K562 (cell line): ENCODE measurements around the gene C4orf46. TPM values are rescaled to one million over a fixed set of nuclear protein-coding genes. Genes with fewer than 3 reads are reported as not detected.
"Not testable (repeated sequence)": the region's sequence is repeated elsewhere in the genome, so short reads cannot be mapped to it uniquely, and the experiment has no call there.

Experiments
- ATAC-seq: fragments of 200-7000 bp; cut with Tn5 transposase; 3 replicates; pipeline ENCODE4 v1.9.1; 2020; ENCODE audit warnings: moderate library complexity
- BruUV-seq: library from RNA; stranded (reverse); fragments of 400-500 nt; replicated peaks from 2 replicates; lab custom pipeline; 2021; lab: Mats Ljungman, UMichigan
- CTCF ChIA-PET: fragments of 300-600 bp; formaldehyde crosslinking; extraction: SDS; loops from one replicate; lab custom pipeline; 2021; ENCODE audit warnings: low intra/inter-chr PET ratio; lab: Yijun Ruan, JAX
- POLR2A ChIA-PET: fragments of 300-600, 350-650 bp; sonication (Branson Sonifier 250); formaldehyde crosslinking; extraction: SDS; loops from one replicate; lab custom pipeline; 2021; ENCODE audit warnings: antibody characterized with exemption, inconsistent platforms; lab: Yijun Ruan, JAX
- DNase-seq, 4 experiments: peaks; one replicate each; pipeline versions ENCODE4 v3.0.0 to v3.0.0-alpha.2; 2011 to 2018; ENCODE audit warnings: low spot score in 3 of 4, mixed read lengths in 3 of 4; ENCODE audit errors: extremely low read depth in 1 of 4
- FAIRE-seq: peaks from 2 replicates; lab custom pipeline; 2011; peaks lifted over from hg19 to GRCh38; lab: Jason Lieb, UNC
- H2AFZ ChIP-seq: 2 replicates; pipeline ENCODE4 v1.6.0; 2011; ENCODE audit warnings: low read depth, low read length, control low read depth, inconsistent platforms
- H3K27ac ChIP-seq: fragments of 200-600 bp; 3 replicates; pipeline ENCODE4 v1.8.0; 2011; ENCODE audit warnings: low read depth, mild to moderate bottlenecking, control low read depth, inconsistent platforms, low read length, moderate library complexity, mixed read lengths; ENCODE audit errors: extremely low read depth
- H3K27me3 ChIP-seq, 2 experiments: fragments of 300-600 bp in 1 of 2; 2 replicates in 1 of 2; 3 replicates in 1 of 2; pipeline versions ENCODE4 v1.6.0 to v1.8.0; 2011; ENCODE audit warnings: inconsistent platforms in 2 of 2, low read length in 2 of 2, mild to moderate bottlenecking in 1 of 2, mixed read lengths in 1 of 2, moderate library complexity in 1 of 2; ENCODE audit not compliant: control insufficient read depth in 2 of 2, insufficient read depth in 2 of 2
- H3K36me3 ChIP-seq: fragments of 300-600 bp; 3 replicates; pipeline ENCODE4 v1.8.0; 2011; ENCODE audit warnings: mild to moderate bottlenecking, low read length, inconsistent platforms; ENCODE audit not compliant: control insufficient read depth, insufficient read depth
- H3K4me1 ChIP-seq, 2 experiments: fragments of 200-600 bp in 1 of 2; replicated peaks in 1 of 2; 2 replicates in 1 of 2; 3 replicates in 1 of 2; pipeline versions ENCODE4 v1.5.1 to v1.8.0; 2011; ENCODE audit warnings: inconsistent platforms in 2 of 2, low read length in 2 of 2, mild to moderate bottlenecking in 1 of 2, mixed read lengths in 1 of 2, moderate library complexity in 1 of 2; ENCODE audit not compliant: control insufficient read depth in 2 of 2, insufficient read depth in 2 of 2
- H3K4me2 ChIP-seq: 2 replicates; pipeline ENCODE4 v1.6.1; 2011; ENCODE audit warnings: low read length, control low read depth, inconsistent platforms, mixed read lengths; ENCODE audit not compliant: insufficient read depth
- H3K4me3 ChIP-seq: fragments of 200-600 bp; sonication (generic), shearing (Covaris generic); 2 replicates; pipeline ENCODE4 v1.5.1; 2016; ENCODE audit warnings: control low read depth, inconsistent platforms
- H3K79me2 ChIP-seq: fragments of 200-600 bp; 3 replicates; pipeline ENCODE4 v1.8.0; 2011; ENCODE audit warnings: low read length, inconsistent platforms; ENCODE audit not compliant: control insufficient read depth, insufficient read depth
- H3K9ac ChIP-seq, 2 experiments: 2 replicates each; pipeline versions ENCODE4 v1.6.0 to v1.6.1; 2011; ENCODE audit warnings: low read depth in 2 of 2, low read length in 2 of 2, control low read depth in 1 of 2, inconsistent platforms in 1 of 2, mild to moderate bottlenecking in 1 of 2, mixed read lengths in 1 of 2; ENCODE audit not compliant: insufficient read depth in 1 of 2
- H3K9me1 ChIP-seq: one replicate; pipeline ENCODE4 v1.6.0; 2011; ENCODE audit warnings: inconsistent platforms, mild to moderate bottlenecking, low read length, moderate library complexity; ENCODE audit not compliant: control insufficient read depth, insufficient read depth
- H3K9me3 ChIP-seq: replicated peaks from 2 replicates; pipeline ENCODE4 v1.5.1; 2011; ENCODE audit warnings: low read depth, low read length, inconsistent platforms; ENCODE audit not compliant: control insufficient read depth, insufficient read depth
- H4K20me1 ChIP-seq: replicated peaks from 2 replicates; pipeline ENCODE4 v1.6.1; 2011; ENCODE audit warnings: low read length, inconsistent platforms, mixed read lengths; ENCODE audit not compliant: control insufficient read depth, insufficient read depth
- ADNP ChIP-seq: fragments of 200-800 bp; sonication (Bioruptor generic); IDR thresholded peaks from 2 replicates; pipeline ENCODE4 v1.6.1; 2016; ENCODE audit warnings: missing genetic modification characterization, missing compliant biosample characterization
- ATF1 ChIP-seq, 2 experiments: fragments of 450-650 bp in 1 of 2; IDR thresholded peaks; 2 replicates each; pipeline ENCODE4 v1.6.1; 2016; ENCODE audit warnings: missing compliant biosample characterization in 1 of 2, missing genetic modification characterization in 1 of 2
- CBFA2T2 ChIP-seq: fragments of 450-650 bp; conservative IDR thresholded peaks from 2 replicates; pipeline ENCODE4 v1.6.1; 2017; ENCODE audit warnings: mild to moderate bottlenecking
- DMBX1 ChIP-seq: fragments of 250-450 bp; sonication (Bioruptor Pico); IDR thresholded peaks from 2 replicates; pipeline ENCODE4 v1.8.0; 2022; ENCODE audit warnings: inconsistent platforms, mild to moderate bottlenecking, moderate library complexity, borderline replicate concordance
- ESRRA ChIP-seq: fragments of 450-650 bp; IDR thresholded peaks from 2 replicates; pipeline ENCODE4 v1.6.1; 2014; ENCODE audit warnings: low read depth, mild to moderate bottlenecking, moderate library complexity, borderline replicate concordance
- GABPA ChIP-seq: fragments of 200-800 bp; sonication (Bioruptor generic); conservative IDR thresholded peaks from 2 replicates; pipeline ENCODE4 v1.6.1; 2016; ENCODE audit warnings: low read depth, missing genetic modification characterization, missing compliant biosample characterization
- KDM1A ChIP-seq, 2 experiments: fragments of 450-650 bp; IDR thresholded peaks; 2 replicates each; pipeline ENCODE4 v1.6.1; 2016; ENCODE audit warnings: mild to moderate bottlenecking in 2 of 2
- KLF16 ChIP-seq: IDR thresholded peaks from 2 replicates; pipeline ENCODE4 v1.6.1; 2016; ENCODE audit warnings: antibody characterized with exemption
- NR2C2 ChIP-seq, 2 experiments: fragments of 200-800 bp in 1 of 2; sonication (Bioruptor generic) in 1 of 2; sonication (generic) in 1 of 2; formaldehyde crosslinking in 1 of 2; IDR thresholded peaks; 2 replicates each; pipeline versions ENCODE4 v1.6.1 to v1.8.0; 2016 to 2022; ENCODE audit warnings: mild to moderate bottlenecking in 1 of 2, missing compliant biosample characterization in 1 of 2, missing genetic modification characterization in 1 of 2, missing genetic modification reagents in 1 of 2
- SOX6 ChIP-seq: fragments of 450-650 bp; IDR thresholded peaks from 2 replicates; pipeline ENCODE4 v1.6.1; 2014; ENCODE audit warnings: mild to moderate bottlenecking
- ZNF175 ChIP-seq: fragments of 200-800 bp; sonication (Bioruptor generic); IDR thresholded peaks from 2 replicates; pipeline ENCODE4 v1.6.1; 2016; ENCODE audit warnings: low read depth, mild to moderate bottlenecking, missing genetic modification characterization, missing compliant biosample characterization
- WGBS: fragments of 100-300 bp; shearing (Covaris generic); methylation state at CpG from one replicate; pipeline ENCODE4 v1.1.6; 2016; ENCODE audit warnings: low coverage, mixed read lengths; ENCODE audit not compliant: insufficient coverage; ENCODE audit errors: missing lambda C conversion rate; 5-methylcytosine and 5-hydroxymethylcytosine counted together
- in situ Hi-C: fragments of 300-500 bp; cut with MboI; formaldehyde crosslinking; loops from 4 replicates; pipeline ENCODE4 v1.15.0; 2018; ENCODE audit warnings: inconsistent platforms, mixed read lengths
- intact Hi-C: fragments of 100-400 bp; cut with micrococcal nuclease; formaldehyde crosslinking; loops from 2 replicates; pipeline ENCODE4 v1.14.2; 2022
- polyA plus RNA-seq, 8 experiments: library from polyadenylated mRNA; depleted of rRNA in 4 of 8; stranded (reverse) in 5 of 8; unstranded in 3 of 8; fragments of >200 nt; fragmentation: Nextera tagmentation in 2 of 8; fragmentation: Illumina TruSeq in 1 of 8; extraction: Ambion mirVana in 2 of 8; extraction: Trizol in 1 of 8; gene quantifications; 2 replicates each; pipeline versions ENCODE4 v1.2.1 to v1.2.3, GENCODE V29; 2011 to 2014; ENCODE audit warnings: inconsistent platforms in 1 of 8, missing spikeins in 1 of 8
- total RNA-seq, 7 experiments: library from RNA; depleted of rRNA in 6 of 7; stranded (reverse); fragments of >200 nt in 6 of 7; fragmentation: Illumina TruSeq in 2 of 7; extraction: Trizol in 2 of 7; gene quantifications; 2 replicates each; pipeline versions ENCODE4 v1.2.1 to v1.2.3, GENCODE V29; 2011 to 2021; ENCODE audit warnings: low replicate concordance in 1 of 7
- TF ChIP-seq, protein P1 (sequence below): fragments of 450-650 bp; IDR thresholded peaks from 2 replicates; pipeline ENCODE4 v1.6.1; 2017; ENCODE audit warnings: antibody characterized with exemption, mild to moderate bottlenecking

The C4orf46 gene
- total and polyA plus RNA-seq, 9 of the 15 experiments (the other 6 are each of a cell fraction or from before 2014, with no cell fraction given): 9.7 to 24.4 (median 17.0) TPM

DNA sequence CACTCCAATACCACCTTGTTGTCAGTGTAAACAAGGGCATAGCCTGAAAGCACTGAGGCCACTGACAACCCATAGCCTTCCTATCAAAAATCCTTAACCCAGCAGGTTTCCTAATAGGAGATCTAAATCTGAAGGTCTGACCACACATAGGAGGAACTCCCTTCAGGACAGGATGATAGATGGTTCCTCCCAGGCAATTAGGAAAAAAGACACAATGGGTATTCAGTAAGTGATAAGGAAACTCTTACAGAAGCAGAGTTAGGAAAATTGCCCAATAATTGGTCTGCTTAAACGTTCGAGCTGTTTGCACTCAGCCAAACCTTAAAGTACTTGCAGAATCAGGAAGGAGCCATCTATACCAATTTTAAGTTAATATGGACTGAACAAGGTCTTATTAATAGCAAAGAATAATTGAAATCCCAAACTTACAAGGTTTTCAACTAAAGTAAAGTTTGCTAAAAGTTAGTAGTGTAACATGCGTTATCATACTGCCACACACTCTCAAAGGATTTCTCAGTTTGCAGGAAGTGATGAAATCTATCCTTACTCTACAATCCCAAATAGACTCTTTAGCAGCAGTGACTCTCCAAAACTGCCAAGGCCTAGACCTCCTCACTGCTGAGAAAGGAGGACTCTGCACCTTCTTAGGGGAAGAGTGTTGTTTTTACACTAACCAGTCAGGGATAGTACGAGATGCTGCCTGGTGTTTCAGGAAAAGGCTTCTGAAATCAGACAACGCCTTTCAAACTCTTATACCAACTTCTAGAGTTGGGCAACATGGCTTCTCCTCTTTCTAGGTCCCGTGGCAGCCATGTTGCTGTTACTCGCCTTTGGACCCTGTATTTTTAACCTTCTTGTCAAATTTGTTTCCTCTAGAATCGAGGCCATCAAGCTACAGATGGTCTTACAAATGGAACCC lies 7.7 kb downstream of the C4orf46 start:
- WGBS: 42% methylated on average over 8 of the region's 8 CpGs
- H3K4me3 ChIP-seq; H3K4me2 ChIP-seq; H4K20me1 ChIP-seq; H3K9ac ChIP-seq; H3K9me1 ChIP-seq; intact Hi-C loops; POLR2A ChIA-PET; BruUV-seq; H3K27me3 ChIP-seq; H3K36me3 ChIP-seq; CTCF ChIA-PET; in situ Hi-C loops; H3K79me2 ChIP-seq; H3K4me1 ChIP-seq; H3K9me3 ChIP-seq; TF ChIP-seq NR2C2, ATF1 (CRISPR knock-in tag; IDR thresholded peaks at IDR 0.05): not testable (repeated sequence)
- ATAC-seq: peak; percentile 60
- DNase-seq: peak in 1 of 4 experiments; percentile 63
- Histone ChIP-seq H3K27ac (peak overlapping the region; percentile 64; the same call in 2 of the 3 replicates), H2AFZ (peak overlapping the region; percentile 79)
- FAIRE-seq: peak; percentile 44
- TF ChIP-seq NR2C2 (tag; IDR thresholded peaks at IDR 0.05) (0 out of 2 replicates have a peak, but pooled peaks have one; percentile 14), ATF1 (tag; IDR thresholded peaks at IDR 0.05) (peak; percentile 32; the same call in 1 of the 2 replicates), GABPA (peak; percentile 73), ZNF175 (CRISPR knock-in tag) (peak; percentile 77; the same call in 1 of the 2 replicates), CBFA2T2 (peak; percentile 56), ESRRA (peak; percentile 56; the same call in 1 of the 2 replicates), SOX6 (peak; percentile 97), ADNP (0 out of 2 replicates have a peak, but pooled peaks have one; percentile 38), DMBX1 (CRISPR knock-in tag) (peak; percentile 35; the same call in 1 of the 2 replicates), KLF16 (0 out of 2 replicates have a peak, but pooled peaks have one; percentile 8), KDM1A (IDR thresholded peaks at IDR 0.05) (peak; percentile 18 to 53; a peak in 2 of 4 replicates)
- TF ChIP-seq, protein P1, sequence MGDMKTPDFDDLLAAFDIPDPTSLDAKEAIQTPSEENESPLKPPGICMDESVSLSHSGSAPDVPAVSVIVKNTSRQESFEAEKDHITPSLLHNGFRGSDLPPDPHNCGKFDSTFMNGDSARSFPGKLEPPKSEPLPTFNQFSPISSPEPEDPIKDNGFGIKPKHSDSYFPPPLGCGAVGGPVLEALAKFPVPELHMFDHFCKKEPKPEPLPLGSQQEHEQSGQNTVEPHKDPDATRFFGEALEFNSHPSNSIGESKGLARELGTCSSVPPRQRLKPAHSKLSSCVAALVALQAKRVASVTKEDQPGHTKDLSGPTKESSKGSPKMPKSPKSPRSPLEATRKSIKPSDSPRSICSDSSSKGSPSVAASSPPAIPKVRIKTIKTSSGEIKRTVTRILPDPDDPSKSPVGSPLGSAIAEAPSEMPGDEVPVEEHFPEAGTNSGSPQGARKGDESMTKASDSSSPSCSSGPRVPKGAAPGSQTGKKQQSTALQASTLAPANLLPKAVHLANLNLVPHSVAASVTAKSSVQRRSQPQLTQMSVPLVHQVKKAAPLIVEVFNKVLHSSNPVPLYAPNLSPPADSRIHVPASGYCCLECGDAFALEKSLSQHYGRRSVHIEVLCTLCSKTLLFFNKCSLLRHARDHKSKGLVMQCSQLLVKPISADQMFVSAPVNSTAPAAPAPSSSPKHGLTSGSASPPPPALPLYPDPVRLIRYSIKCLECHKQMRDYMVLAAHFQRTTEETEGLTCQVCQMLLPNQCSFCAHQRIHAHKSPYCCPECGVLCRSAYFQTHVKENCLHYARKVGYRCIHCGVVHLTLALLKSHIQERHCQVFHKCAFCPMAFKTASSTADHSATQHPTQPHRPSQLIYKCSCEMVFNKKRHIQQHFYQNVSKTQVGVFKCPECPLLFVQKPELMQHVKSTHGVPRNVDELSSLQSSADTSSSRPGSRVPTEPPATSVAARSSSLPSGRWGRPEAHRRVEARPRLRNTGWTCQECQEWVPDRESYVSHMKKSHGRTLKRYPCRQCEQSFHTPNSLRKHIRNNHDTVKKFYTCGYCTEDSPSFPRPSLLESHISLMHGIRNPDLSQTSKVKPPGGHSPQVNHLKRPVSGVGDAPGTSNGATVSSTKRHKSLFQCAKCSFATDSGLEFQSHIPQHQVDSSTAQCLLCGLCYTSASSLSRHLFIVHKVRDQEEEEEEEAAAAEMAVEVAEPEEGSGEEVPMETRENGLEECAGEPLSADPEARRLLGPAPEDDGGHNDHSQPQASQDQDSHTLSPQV: 0 out of 2 replicates have a peak, but pooled peaks have one; percentile 64
